ENCODE measurements around the gene SLC6A7.

SLC6A7 gene

GRCh38 chr5:150217038-150217437 lies 27.2 kb downstream of the SLC6A7 start:
- no peak for TF ChIP-seq CTCF (IDR thresholded peaks at IDR 0.05)
- TF ChIP-seq ZFX (IDR thresholded peaks at IDR 0.05; ENCODE audit: borderline replicate concordance): no peak
- no peak overlapping the region for H3K27ac ChIP-seq

GRCh38 chr5:150217873-150218692 lies 28.2 kb downstream of the SLC6A7 start:
- no peak overlapping the region for H3K27ac ChIP-seq
- TF ChIP-seq ZFX (IDR thresholded peaks at IDR 0.05; ENCODE audit: borderline replicate concordance): no peak
- TF ChIP-seq CTCF (IDR thresholded peaks at IDR 0.05): peak; percentile 90

GRCh38 chr5:150218693-150219035 lies 28.8 kb downstream of the SLC6A7 start:
- TF ChIP-seq CTCF (IDR thresholded peaks at IDR 0.05) (no peak), ZFX (IDR thresholded peaks at IDR 0.05; ENCODE audit: borderline replicate concordance) (no peak)
- no peak overlapping the region for H3K27ac ChIP-seq

GRCh38 chr5:150219142-150219541 lies 29.3 kb downstream of the SLC6A7 start:
- H3K27ac ChIP-seq: no peak overlapping the region
- TF ChIP-seq CTCF (IDR thresholded peaks at IDR 0.05) (no peak), ZFX (IDR thresholded peaks at IDR 0.05; ENCODE audit: borderline replicate concordance) (no peak)

GRCh38 chr5:150219861-150220260 lies 30.0 kb downstream of the SLC6A7 start:
- no peak for TF ChIP-seq ZFX (IDR thresholded peaks at IDR 0.05; ENCODE audit: borderline replicate concordance)
- TF ChIP-seq CTCF (IDR thresholded peaks at IDR 0.05): no peak
- no peak overlapping the region for H3K27ac ChIP-seq

GRCh38 chr5:150221471-150221870 lies 31.6 kb downstream of the SLC6A7 start:
- TF ChIP-seq ZFX (IDR thresholded peaks at IDR 0.05; ENCODE audit: borderline replicate concordance) (no peak), CTCF (IDR thresholded peaks at IDR 0.05) (no peak)

GRCh38 chr5:150222906-150223305 lies 33.0 kb downstream of the SLC6A7 start:
- H3K27ac ChIP-seq: no peak overlapping the region
- TF ChIP-seq CTCF (IDR thresholded peaks at IDR 0.05): no peak

More at GRCh38 chr5:150221471-150221870, 31.6 kb downstream of the SLC6A7 start:
- no peak overlapping the region for H3K27ac ChIP-seq

Data from 22Rv1 (cell line).